GM18951 (cell line): ENCODE data around the gene LRFN3.
"Not testable (repeated sequence)": the region's sequence is repeated elsewhere in the genome, so short reads cannot be mapped to it uniquely, and the experiment has no call there.

Experiments used
- POLR2A ChIP-seq: IDR thresholded peaks from 4 replicates; pipeline ENCODE4 v1.6.1; 2011; ENCODE audit warnings: mild to moderate bottlenecking; ENCODE audit not compliant: insufficient read length, insufficient read depth; ENCODE audit errors: extremely low read depth
- in situ Hi-C: fragments of 300-500 bp; cut with MboI; formaldehyde crosslinking; loops from one replicate; pipeline ENCODE4 v1.12.0; 2022; ENCODE audit warnings: low sequenced_read_pairs, mixed read lengths, inconsistent platforms; ENCODE audit not compliant: unreplicated experiment

Gene LRFN3

GRCh38 chr19:35935911-35936737 lies at the start of gene LRFN3:
TSS of gene LRFN3 (plus strand) at chr19:35936374. CDS start at chr19:35939426, 3,052 bp downstream.
- in situ Hi-C loops: loop anchor here (10.0 kb wide), 1 partner anchor 241 kb away; no protein-coding TSS in a partner anchor
- TF ChIP-seq POLR2A: no peak

DNA sequence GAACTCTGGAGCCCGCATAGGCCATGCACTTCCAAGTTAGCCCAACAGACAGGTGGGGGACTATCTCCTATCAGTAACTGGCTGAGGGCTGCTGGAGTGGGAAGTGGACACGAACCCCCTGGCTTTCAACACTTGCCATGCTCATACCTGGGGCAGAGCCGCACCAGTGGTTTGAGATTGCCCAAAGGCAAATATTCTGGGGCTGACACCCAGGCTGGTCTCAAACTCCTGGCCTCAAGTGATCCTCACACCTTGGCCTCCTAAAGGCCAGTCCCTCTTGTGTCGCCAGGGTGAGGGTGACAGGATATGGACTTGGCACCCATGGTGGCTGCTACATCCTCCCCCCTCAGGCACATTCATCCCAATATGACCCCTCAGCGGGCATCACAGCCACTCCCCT lies 49.0 kb upstream of the LRFN3 start:
- in situ Hi-C loops: loop anchor here (5.0 kb wide), 1 partner anchor 45 kb away; no protein-coding TSS in a partner anchor
- TF ChIP-seq POLR2A: peak; percentile 10

DNA sequence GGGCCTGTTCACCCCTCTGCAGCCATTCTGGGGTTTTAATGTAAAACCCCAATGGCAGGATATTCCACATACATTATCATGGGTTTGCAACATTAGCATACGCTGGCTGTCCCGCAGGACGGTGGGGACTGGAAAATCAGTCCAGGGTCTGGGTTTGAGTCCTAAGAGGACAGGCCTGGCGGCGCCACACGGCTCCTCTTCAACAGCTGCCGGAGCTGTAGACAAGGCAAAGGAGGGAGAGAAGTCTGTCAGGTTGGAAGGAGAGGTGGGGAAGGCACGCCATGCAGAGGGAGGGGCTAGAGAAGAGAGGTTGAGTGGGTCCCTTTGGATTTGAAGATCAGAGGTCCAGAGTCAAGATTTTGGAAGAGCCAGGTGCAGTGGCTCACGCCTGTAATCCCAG lies 47.8 kb upstream of the LRFN3 start:
- no peak for TF ChIP-seq POLR2A
- in situ Hi-C loops: loop anchor here (5.0 kb wide), 1 partner anchor 44 kb away; no protein-coding TSS in a partner anchor

DNA sequence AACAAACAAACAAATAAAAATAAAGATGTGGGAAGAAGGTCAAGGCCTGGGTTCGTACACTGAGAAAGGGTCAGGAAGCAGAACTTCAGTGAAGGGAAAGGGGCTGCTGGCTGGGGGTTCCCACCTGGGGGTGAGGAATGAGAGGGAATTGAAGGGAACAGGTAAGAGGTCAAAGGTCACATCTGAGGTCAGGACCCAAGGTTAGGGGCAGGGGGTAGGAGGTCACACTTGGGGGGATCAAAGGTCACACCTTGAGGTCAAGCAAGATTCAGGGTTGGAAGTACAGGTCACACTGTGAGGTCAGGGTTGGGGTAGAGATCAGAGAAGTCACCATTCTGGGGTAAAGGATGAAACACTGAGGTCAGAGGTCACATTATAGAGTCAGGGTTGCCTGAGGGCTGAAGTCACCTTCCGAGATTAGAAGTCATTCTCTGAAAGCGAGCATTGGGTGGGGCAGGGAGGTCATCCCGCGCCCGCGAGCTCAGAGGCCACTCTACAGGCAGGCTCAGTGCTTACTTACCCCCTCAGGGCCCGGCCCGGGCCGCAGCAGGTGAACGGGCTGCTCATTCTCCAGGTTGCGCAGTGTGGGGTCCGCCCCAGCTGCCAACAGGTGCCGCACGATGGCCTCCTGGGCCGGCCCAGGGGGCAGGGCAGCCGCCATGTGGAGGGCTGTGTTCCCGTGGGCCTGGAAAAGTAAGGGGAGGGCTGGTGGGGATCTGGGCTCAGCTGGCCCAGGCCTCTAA lies 46.6 kb upstream of the LRFN3 start:
- in situ Hi-C loops: loop anchor here (5.0 kb wide), 1 partner anchor 43 kb away; no protein-coding TSS in a partner anchor
- TF ChIP-seq POLR2A: no peak

DNA sequence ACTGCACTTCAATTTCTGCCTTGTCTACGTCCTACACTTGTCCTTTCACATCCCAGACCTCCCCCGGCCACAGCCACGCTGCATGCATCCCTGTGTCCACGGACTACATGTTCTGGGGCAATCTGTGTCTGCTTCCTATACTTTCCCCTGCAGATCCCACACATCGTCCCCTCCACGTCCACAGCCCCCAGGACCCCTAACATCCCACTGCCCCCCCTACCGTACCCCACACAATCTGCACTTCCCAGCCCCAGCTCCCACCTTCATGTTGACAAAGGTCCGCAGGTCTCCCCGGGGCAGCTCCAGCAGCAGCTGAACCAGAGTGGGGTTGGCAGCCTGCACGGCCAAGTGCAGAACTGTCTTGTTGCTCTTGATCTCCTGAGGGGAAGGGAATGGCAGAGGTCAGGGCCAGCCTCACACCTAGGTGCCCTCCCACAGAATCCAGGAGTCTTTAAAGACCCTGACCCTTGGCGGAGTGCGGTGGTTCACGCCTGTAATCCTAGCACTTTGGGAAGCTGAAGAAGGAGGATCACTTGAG lies 46.0 kb upstream of the LRFN3 start:
- in situ Hi-C loops: no loop called here
- TF ChIP-seq POLR2A: no peak

DNA sequence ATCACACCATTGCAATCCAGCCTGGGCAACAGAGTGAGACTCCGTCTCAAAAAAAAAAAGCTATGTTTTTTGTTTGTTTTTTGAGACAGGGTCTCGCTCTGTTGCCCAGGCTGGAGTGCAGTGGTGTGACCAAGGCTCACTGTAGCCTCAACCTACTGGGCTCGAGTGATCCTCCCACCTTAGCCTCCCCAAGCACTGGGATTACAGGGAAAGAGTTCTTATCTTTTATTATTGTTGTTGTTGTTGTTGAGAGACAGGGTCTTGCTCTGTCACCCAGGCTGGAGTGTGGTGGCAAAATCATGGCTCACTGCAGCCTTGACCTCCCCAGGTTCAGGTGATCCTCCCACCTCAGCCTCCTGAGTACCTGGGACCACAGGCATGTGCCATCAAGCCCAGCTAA lies 44.4 kb upstream of the LRFN3 start:
- in situ Hi-C loops: not testable (repeated sequence)

DNA sequence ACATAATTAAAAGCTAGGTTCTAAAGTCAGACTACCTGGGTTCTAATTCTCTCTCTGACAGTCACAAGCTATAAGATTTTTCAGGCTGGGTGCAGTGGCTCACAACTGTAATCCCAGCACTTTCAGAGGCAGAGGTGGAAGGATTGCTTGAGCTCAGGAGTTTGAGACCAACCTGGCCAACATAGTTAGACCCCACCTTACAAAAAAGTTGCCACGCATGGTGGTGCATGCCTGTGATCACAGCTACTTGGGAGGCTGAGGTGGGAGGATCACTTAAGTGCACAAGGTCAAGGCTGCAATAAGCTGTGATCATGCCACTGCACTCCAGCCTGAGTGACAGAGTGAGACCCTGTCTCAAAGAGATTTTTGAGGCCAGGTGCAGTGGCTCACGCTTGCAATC lies 41.8 kb upstream of the LRFN3 start:
- in situ Hi-C loops: no loop called here

GRCh38 chr19:35895911-35896642 lies 40.1 kb upstream of the LRFN3 start:
- no peak for TF ChIP-seq POLR2A
- in situ Hi-C loops: no loop called here

More for the DNA sequence above, 41.8 kb upstream of the LRFN3 start:
- no peak for TF ChIP-seq POLR2A

GRCh38 chr19:35896643-35897040 lies 39.5 kb upstream of the LRFN3 start:
- in situ Hi-C loops: no loop called here
- TF ChIP-seq POLR2A: peak; percentile 9

DNA sequence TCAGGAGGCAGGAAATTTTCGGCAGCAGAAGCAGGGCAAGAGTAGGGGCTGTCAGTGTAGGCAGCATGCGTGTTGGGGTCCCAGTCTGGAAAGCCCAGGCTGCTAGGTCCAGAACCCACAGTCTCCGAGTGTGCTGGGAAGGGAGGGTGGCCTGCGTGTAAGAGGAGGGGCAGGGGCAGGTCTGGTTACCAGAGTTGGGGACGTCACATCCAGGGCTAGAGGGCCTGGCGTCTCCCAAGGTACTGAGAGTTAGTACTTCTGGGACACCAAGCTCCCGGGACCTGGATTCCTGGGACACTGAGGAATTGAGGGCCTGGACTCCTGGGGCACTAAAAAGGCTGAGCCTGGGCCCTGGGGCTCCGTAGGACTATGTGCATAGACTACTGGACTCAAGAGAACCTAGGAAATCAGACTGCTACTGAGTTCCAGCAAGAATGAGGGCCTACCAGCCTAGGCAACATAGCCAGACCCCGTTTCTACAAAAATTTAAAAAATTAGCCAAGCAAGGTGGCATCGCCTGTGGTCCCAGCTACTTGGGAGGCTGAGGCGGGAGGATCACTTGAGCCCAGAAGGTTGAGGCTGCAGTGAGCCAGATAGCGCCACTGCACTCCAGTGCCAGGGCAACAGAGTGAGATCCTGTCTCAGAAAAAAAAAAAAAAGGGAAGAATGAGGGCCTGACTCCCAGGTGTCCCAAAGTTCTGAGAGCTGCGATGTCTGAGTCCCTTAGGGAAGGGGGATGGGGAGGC lies 38.3 kb upstream of the LRFN3 start:
- TF ChIP-seq POLR2A: peak; percentile 16

DNA sequence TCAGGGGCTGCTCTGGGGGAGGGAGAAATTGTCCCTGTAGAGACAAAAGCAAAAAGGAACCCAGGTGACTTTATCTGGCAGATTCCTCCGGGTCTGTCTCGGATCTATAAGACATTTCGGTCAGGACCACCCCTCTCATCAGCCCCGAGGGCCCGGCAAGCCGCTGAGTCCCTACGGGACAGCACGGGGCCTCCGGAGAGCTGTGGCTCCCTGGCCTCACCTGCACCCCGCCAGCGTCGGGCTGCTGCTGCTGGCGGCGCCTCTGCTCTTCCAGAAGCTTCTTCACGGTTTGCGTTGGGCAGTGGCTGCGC lies 37.7 kb upstream of the LRFN3 start:
- no peak for TF ChIP-seq POLR2A
- in situ Hi-C loops: no loop called here

More for the DNA sequence above, 38.3 kb upstream of the LRFN3 start:
- in situ Hi-C loops: no loop called here

- in situ Hi-C loops: no loop called here
- TF ChIP-seq POLR2A: no peak
Measured at GRCh38 chr19:35899547-35900214, 36.5 kb upstream of the LRFN3 start.

- TF ChIP-seq POLR2A: no peak
- in situ Hi-C loops: no loop called here
Measured at GRCh38 chr19:35901055-35901644, 35.0 kb upstream of the LRFN3 start.
